Frontal cortex (tissue), 4 donors: ENCODE results near the gene GAS7. TPM values are rescaled to one million over a fixed set of nuclear protein-coding genes. Genes with fewer than 3 reads are reported as not detected.

Experiments used
- DNase-seq, 2 donors: peaks; one replicate each; pipeline ENCODE4 v3.0.0; 2012; ENCODE audit warnings: low spot score in 2 of 2
- FAIRE-seq: peaks from 2 replicates; lab custom pipeline; 2012; peaks lifted over from hg19 to GRCh38; lab: Jason Lieb, UNC
- total RNA-seq: library from RNA; depleted of rRNA; stranded (reverse); fragments of >200 nt; gene quantifications from one replicate; pipeline ENCODE4 v1.2.3, GENCODE V29; 2014
- donor health status: control.
- donor health status: control.
- donor health status: control.

GAS7 gene
- total RNA-seq, 1 donor from 2014 or later = 67.7 TPM

GRCh38 chr17:10089196-10089804 lies 109.1 kb downstream of the GAS7 start:
- DNase-seq = no peak
- FAIRE-seq = no peak

GRCh38 chr17:10088444-10088843 lies 110.0 kb downstream of the GAS7 start:
- DNase-seq = no peak
- no peak for FAIRE-seq

- no peak for FAIRE-seq
Measured at GRCh38 chr17:10087355-10087754, 111.1 kb downstream of the GAS7 start.

GRCh38 chr17:10083864-10084263 lies 114.5 kb downstream of the GAS7 start:
- DNase-seq = no peak
- FAIRE-seq = no peak

More at GRCh38 chr17:10087355-10087754, 111.1 kb downstream of the GAS7 start:
- no peak for DNase-seq

- FAIRE-seq (no peak), DNase-seq (no peak)
Measured at GRCh38 chr17:10082795-10083194, 115.6 kb downstream of the GAS7 start.

- FAIRE-seq = no peak
- DNase-seq = no peak
Measured at GRCh38 chr17:10081571-10082169, 116.7 kb downstream of the GAS7 start.

- no peak for FAIRE-seq
- no peak for DNase-seq
Measured at GRCh38 chr17:10077561-10078299, 120.7 kb downstream of the GAS7 start.

- FAIRE-seq (no peak), DNase-seq (no peak)
Measured at GRCh38 chr17:10075919-10076318, 122.5 kb downstream of the GAS7 start.

- FAIRE-seq = no peak
- no peak for DNase-seq
Measured at GRCh38 chr17:10073941-10074340, 124.5 kb downstream of the GAS7 start.

- DNase-seq = no peak
- no peak for FAIRE-seq
Measured at GRCh38 chr17:10072556-10073425, 125.6 kb downstream of the GAS7 start.

GRCh38 chr17:10072086-10072485 lies 126.3 kb downstream of the GAS7 start:
- FAIRE-seq = no peak
- no peak for DNase-seq

GRCh38 chr17:10071141-10071540 lies 127.3 kb downstream of the GAS7 start:
- DNase-seq = no peak
- FAIRE-seq = no peak

GRCh38 chr17:10070690-10071089 lies 127.7 kb downstream of the GAS7 start:
- no peak for FAIRE-seq
- DNase-seq = no peak

- no peak for FAIRE-seq
- no peak for DNase-seq
Measured at GRCh38 chr17:10069301-10069700, 129.1 kb downstream of the GAS7 start.

GRCh38 chr17:10067446-10068143 lies 130.8 kb downstream of the GAS7 start:
- FAIRE-seq = no peak

GRCh38 chr17:10064536-10064935 lies 133.9 kb downstream of the GAS7 start:
- FAIRE-seq (no peak), DNase-seq (no peak)

More at GRCh38 chr17:10067446-10068143, 130.8 kb downstream of the GAS7 start:
- no peak for DNase-seq

GRCh38 chr17:10063730-10064241 lies 134.6 kb downstream of the GAS7 start:
- FAIRE-seq = no peak
- DNase-seq = no peak

GRCh38 chr17:10062691-10063385 lies 135.6 kb downstream of the GAS7 start:
- FAIRE-seq = no peak
- DNase-seq = no peak
